ENCODE results near the gene CASZ1.

DNA sequence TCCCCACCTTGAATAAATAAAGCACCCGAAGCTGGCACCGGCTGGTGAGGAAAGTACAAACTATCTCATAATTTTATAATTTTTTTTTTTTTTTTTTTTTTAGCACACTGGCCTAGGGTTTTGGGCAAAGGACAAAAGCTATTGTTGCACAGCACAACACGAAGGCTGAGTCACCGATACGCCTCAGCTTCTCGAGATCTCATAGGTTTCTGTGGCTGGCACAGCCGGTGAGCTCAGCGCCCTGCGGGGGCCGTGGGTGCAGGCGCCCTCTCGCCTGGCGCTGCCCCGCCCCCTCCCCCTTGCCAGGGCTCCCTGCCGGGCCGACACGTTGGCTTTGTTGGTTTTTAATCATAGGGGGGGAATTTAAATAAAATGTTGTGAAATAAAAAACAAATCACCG is 17.2 kb downstream of the CASZ1 start:
- TF ChIP-seq CTCF (IDR thresholded peaks at IDR 0.05; ENCODE audit: insufficient read depth, low read length): no peak
- TF ChIP-seq GABPA (IDR thresholded peaks at IDR 0.05; ENCODE audit: low read depth): no peak
